Measurements from ENCODE around the gene TNF. TPM values are rescaled to one million over a fixed set of nuclear protein-coding genes. Genes with fewer than 3 reads are reported as not detected.

Gene TNF
- total RNA-seq, 2 experiments from 2014 or later: 89.2 to 92.5 TPM

DNA sequence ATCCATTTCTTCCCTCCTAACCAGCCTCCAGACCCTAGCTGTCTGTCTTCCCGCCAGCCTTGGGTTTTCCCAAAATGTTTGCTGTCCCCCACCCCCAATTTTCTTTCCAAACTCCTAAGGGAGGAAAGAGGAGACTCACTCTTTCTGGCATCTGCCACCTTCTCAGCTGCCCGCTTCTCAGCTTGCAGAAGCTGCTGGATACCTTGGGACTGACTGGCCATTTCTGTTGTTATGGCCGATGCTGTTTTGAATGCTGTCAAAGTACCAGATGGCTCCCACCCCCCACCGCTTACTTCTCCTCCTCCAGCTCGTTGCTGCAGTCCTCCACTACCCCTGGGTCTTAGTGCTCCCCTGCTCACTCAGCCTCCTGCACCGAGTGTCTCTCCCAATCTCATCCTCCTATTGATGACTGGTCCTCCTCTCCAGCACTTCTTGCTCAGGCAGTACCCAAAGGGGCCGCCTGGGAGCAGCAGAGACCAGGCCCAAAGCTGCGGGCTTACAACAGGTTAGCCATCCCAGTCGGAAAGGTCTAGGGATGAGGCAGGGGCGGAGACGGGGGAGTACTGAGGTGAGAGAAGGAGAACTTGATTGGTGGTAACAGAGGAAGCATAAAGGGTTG, 28.9 kb upstream of the TNF start, which contains the start of gene ATP6V1G2:
Gene ATP6V1G2, minus strand, starts transcription at position 270 of the 619 bp plus-strand sequence. Its CDS starts 49 bp downstream, at position 221.
- Mint-ChIP-seq H3K27ac (peak within 1 kb of the TSS; percentile 80), H3K27me3 (no peaks in the 10 kb centered on the region), H3K4me1 (ENCODE audit: low read depth) (peaks cover 38% of the 10 kb centered on the region), H3K9me3 (no peaks in the 10 kb centered on the region), H3K4me3 (peak within 1 kb of the TSS; percentile 80), H3K36me3 (ENCODE audit: low read depth) (peaks cover 19% of the 10 kb centered on the region)
- ChIA-PET CTCF (interaction anchor here (0.5 to 56.2 kb wide), 17 partner anchors 10 to 192 kb away, joined by 3 to 2542 read pairs (median 3); partner anchors contain the start of genes APOM, BAG6, LST1 and LTA), POLR2A (interaction anchor here (0.9 to 5.0 kb wide), 11 partner anchors 30 to 76 kb away, joined by 3 to 57 read pairs (median 4); partner anchors contain the start of genes LST1, LTB, MICB and NCR3)
- peak; percentile 95 for DNase-seq
- TF ChIP-seq, protein P1, sequence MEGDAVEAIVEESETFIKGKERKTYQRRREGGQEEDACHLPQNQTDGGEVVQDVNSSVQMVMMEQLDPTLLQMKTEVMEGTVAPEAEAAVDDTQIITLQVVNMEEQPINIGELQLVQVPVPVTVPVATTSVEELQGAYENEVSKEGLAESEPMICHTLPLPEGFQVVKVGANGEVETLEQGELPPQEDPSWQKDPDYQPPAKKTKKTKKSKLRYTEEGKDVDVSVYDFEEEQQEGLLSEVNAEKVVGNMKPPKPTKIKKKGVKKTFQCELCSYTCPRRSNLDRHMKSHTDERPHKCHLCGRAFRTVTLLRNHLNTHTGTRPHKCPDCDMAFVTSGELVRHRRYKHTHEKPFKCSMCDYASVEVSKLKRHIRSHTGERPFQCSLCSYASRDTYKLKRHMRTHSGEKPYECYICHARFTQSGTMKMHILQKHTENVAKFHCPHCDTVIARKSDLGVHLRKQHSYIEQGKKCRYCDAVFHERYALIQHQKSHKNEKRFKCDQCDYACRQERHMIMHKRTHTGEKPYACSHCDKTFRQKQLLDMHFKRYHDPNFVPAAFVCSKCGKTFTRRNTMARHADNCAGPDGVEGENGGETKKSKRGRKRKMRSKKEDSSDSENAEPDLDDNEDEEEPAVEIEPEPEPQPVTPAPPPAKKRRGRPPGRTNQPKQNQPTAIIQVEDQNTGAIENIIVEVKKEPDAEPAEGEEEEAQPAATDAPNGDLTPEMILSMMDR (IDR thresholded peaks at IDR 0.05): peak; percentile 96
- intact Hi-C loops (cut with micrococcal nuclease): loop anchor here (5.0 to 10.0 kb wide), 3 partner anchors 36 to 188 kb away; partner anchors contain the start of genes C6orf47, CLIC1, CSNK2B and GPANK1
- peak; percentile 75 for ATAC-seq

DNA sequence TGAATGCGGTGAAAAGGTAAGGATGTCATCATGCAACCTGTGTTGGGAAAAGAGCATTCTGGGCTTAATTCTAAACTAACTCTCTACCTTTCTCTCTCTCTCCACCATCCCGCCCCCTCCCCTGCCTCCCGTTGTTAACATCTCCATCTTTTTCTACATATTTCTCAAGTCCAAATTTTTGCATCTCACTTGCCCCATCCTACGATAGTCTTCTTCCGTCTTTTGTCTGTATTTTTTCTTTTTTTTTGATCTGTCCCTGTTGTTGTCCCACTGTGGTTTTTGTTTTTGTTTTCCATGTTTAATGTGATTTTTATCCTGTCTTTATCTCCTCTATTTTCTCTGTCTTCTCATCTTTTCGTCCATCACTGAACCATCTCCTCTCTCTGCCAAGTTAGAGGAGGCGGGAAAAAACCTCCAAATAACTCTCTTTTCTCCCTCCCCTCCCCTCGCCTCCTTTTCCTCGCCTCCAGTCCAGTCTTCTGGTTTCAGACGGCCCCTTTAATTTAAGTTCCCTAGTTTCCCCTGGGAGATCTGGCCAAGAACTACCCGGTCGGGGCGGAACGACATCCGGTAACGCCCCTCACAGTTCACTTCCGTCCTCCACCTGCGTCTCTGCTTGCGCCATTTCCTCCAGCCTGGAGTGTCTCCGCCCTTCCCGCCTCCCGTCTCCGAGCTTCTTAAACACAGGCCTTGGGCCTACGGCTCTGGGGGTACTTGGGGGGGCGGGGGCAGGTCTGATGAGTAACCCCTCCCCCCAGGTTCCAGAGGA, 28.2 kb upstream of the TNF start, which contains the start of gene NFKBIL1:
Gene NFKBIL1, plus strand, starts transcription at position 651 of the 769 bp plus-strand sequence. Its CDS starts 87 bp downstream, at position 738.
- Mint-ChIP-seq H3K36me3 (ENCODE audit: low read depth) (peaks cover 20% of the 10 kb centered on the region), H3K27me3 (no peaks in the 10 kb centered on the region), H3K27ac (peak within 1 kb of the TSS; percentile 80), H3K4me1 (ENCODE audit: low read depth) (peaks cover 40% of the 10 kb centered on the region), H3K9me3 (no peaks in the 10 kb centered on the region), H3K4me3 (peak within 1 kb of the TSS; percentile 80)
- TF ChIP-seq, protein P1 (IDR thresholded peaks at IDR 0.05): peak; percentile 64
- intact Hi-C loops (cut with micrococcal nuclease): loop anchor here (1.0 to 10.0 kb wide), 4 partner anchors 35 to 188 kb away; partner anchors contain the start of genes C6orf47, CLIC1, CSNK2B and GPANK1
- peak; percentile 97 for DNase-seq
- CTCF ChIA-PET: interaction anchor here (1.0 to 56.2 kb wide), 7 partner anchors 16 to 191 kb away, joined by 3 to 2542 read pairs (median 4); partner anchors contain the start of genes BAG6, LST1, LTB and MICB
- POLR2A ChIA-PET: interaction anchor here (0.9 to 5.0 kb wide), 13 partner anchors 12 to 55 kb away, joined by 3 to 57 read pairs (median 4); partner anchors contain the start of genes LST1, LTB, MICB and NCR3
- peak; percentile 85 for ATAC-seq

DNA sequence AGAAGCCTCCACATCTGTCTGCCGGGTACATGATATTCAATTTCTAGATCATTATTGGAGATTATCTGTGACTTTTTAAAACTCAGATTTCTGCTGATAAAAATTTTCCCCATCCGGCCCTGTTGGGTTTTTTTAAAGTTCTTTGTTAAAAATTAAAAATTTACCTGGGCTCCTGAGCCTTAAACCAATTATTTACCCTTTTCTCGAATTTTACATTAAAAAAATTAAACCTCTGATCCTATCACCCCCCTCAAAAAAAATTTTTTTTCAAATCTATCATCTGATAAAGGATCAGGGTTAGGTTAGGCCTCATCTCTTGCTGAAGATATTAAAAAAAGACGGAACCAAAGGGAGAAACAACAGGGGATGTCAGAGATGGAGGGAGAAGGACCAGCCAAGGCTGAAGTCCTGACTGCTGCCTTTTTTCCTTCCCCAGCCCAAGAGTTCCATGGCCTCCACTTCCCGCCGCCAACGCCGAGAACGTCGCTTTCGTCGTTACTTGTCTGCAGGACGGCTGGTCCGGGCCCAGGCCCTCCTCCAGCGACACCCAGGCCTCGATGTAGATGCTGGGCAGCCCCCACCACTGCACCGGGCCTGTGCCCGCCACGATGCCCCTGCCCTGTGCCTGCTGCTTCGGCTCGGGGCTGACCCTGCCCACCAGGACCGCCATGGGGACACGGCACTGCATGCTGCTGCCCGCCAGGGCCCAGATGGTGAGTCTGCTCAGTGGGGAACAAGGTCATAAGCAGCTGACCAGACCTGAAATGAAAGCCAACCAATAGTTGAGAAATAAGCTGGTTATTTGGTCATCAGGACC, 27.4 kb upstream of the TNF start:
- ATAC-seq (no peak), DNase-seq (no peak)
- Mint-ChIP-seq H3K27me3 (no peaks in the 10 kb centered on the region), H3K27ac (peak overlapping the region; percentile 80), H3K4me1 (ENCODE audit: low read depth) (peaks cover 40% of the 10 kb centered on the region), H3K36me3 (ENCODE audit: low read depth) (peaks cover 18% of the 10 kb centered on the region), H3K4me3 (peak overlapping the region; percentile 80), H3K9me3 (no peaks in the 10 kb centered on the region)
- ChIA-PET CTCF (interaction anchor here (0.7 to 56.2 kb wide), 7 partner anchors 12 to 74 kb away, joined by 3 to 2542 read pairs (median 4); partner anchors contain the start of genes LST1, LTB, NCR3 and TNF), POLR2A (interaction anchor here (0.6 to 5.0 kb wide), 11 partner anchors 12 to 147 kb away, joined by 3 to 57 read pairs (median 3); partner anchors contain the start of genes LST1, LTB and TNF)
- intact Hi-C loops (cut with micrococcal nuclease): loop anchor here (1.0 to 10.0 kb wide), 4 partner anchors 34 to 187 kb away; partner anchors contain the start of genes C6orf47, CLIC1, CSNK2B and GPANK1
- TF ChIP-seq, protein P1 (IDR thresholded peaks at IDR 0.05): no peak

DNA sequence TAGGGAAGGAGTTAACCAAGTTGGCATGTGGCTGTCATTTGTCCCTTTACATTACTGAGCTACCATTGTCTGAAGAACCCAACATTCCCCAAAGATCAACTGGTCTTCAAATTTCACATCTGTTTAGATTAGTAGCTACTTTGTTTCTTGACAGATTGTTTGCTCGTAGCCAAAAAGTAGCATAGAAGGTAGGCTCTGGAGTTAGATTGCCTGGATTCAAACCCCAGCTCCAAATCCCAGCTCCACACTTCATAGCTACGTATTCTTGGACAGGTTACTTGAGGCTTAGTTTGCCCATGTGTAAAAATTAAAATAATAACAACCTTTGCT, 26.9 kb upstream of the TNF start:
- TF ChIP-seq, protein P1 (IDR thresholded peaks at IDR 0.05): no peak
- DNase-seq (no peak), ATAC-seq (no peak)
- intact Hi-C loops (cut with micrococcal nuclease): loop anchor here (5.0 to 10.0 kb wide), 3 partner anchors 34 to 186 kb away; partner anchors contain the start of genes C6orf47, CLIC1, CSNK2B and GPANK1
- Mint-ChIP-seq H3K27ac (peak overlapping the region; percentile 80), H3K9me3 (no peaks in the 10 kb centered on the region), H3K27me3 (no peaks in the 10 kb centered on the region), H3K36me3 (ENCODE audit: low read depth) (peaks cover 21% of the 10 kb centered on the region), H3K4me3 (peak overlapping the region; percentile 80), H3K4me1 (ENCODE audit: low read depth) (peaks cover 39% of the 10 kb centered on the region)
- POLR2A ChIA-PET: interaction anchor here (0.6 to 5.0 kb wide), 9 partner anchors 13 to 147 kb away, joined by 3 to 57 read pairs (median 5); partner anchors contain the start of genes LST1, LTB and TNF
- CTCF ChIA-PET: interaction anchor here (0.7 to 56.2 kb wide), 6 partner anchors 11 to 74 kb away, joined by 3 to 2542 read pairs (median 4); partner anchors contain the start of genes LST1, LTB, NCR3 and TNF

Data from activated CD8-positive, alpha-beta T cell treated with anti-CD3 and anti-CD28 coated beads for 36 hours (primary cell).